IMR-90 (cell line): ENCODE data around the gene CPB2. TPM values are rescaled to one million over a fixed set of nuclear protein-coding genes. Genes with fewer than 3 reads are reported as not detected.

ENCODE experiments used
- ATAC-seq: fragments of 200-7000 bp; cut with Tn5 transposase; 2 replicates; pipeline ENCODE4 v1.9.1; 2020; ENCODE audit warnings: low read depth, mild to moderate bottlenecking, moderate library complexity
- BruUV-seq: library from RNA; stranded (reverse); fragments of 400-500 nt; replicated peaks from 2 replicates; lab custom pipeline; 2021; lab: Mats Ljungman, UMichigan
- CTCF ChIA-PET: fragments of 300-600 bp; formaldehyde crosslinking; extraction: SDS; loops from one replicate; lab custom pipeline; 2021; ENCODE audit warnings: antibody characterized with exemption; lab: Yijun Ruan, JAX
- POLR2A ChIA-PET: fragments of 300-600 bp; sonication (Branson Sonifier 250); formaldehyde crosslinking; loops from one replicate; lab custom pipeline; 2022; ENCODE audit warnings: antibody characterized with exemption; ENCODE audit not compliant: unreplicated experiment; lab: Charles Lee
- DNase-seq: peaks from one replicate; pipeline ENCODE4 v3.0.0; 2013
- H2AFZ ChIP-seq: replicated peaks from 2 replicates; pipeline ENCODE3; 2013; ENCODE audit warnings: low read length, mild to moderate bottlenecking; ENCODE audit not compliant: poor library complexity
- H2AK5ac ChIP-seq: 2 replicates; pipeline ENCODE4 v1.6.1; 2013; ENCODE audit warnings: low read depth, low read length, inconsistent platforms
- H2AK9ac ChIP-seq: replicated peaks from 2 replicates; pipeline ENCODE3; 2013; ENCODE audit warnings: mild to moderate bottlenecking, low read depth, low read length, moderate library complexity; ENCODE audit not compliant: poor library complexity
- H2BK120ac ChIP-seq: 2 replicates; pipeline ENCODE4 v1.6.1; 2013; ENCODE audit warnings: low read depth, low read length, inconsistent platforms
- H2BK15ac ChIP-seq: 3 replicates; pipeline ENCODE4 v1.6.1; 2013; ENCODE audit warnings: low read depth, low read length, inconsistent platforms
- H2BK20ac ChIP-seq: 2 replicates; pipeline ENCODE4 v1.6.1; 2013; ENCODE audit warnings: low read depth, mild to moderate bottlenecking, inconsistent platforms, low read length, moderate library complexity
- H2BK5ac ChIP-seq: 2 replicates; pipeline ENCODE4 v1.6.1; 2013; ENCODE audit warnings: mild to moderate bottlenecking, low read depth, low read length, inconsistent platforms; ENCODE audit not compliant: poor library complexity, severe bottlenecking
- H3K14ac ChIP-seq: replicated peaks from 2 replicates; pipeline ENCODE4 v1.6.1; 2013; ENCODE audit warnings: low read depth, low read length, inconsistent platforms
- H3K18ac ChIP-seq: 2 replicates; pipeline ENCODE4 v1.6.1; 2013; ENCODE audit warnings: low read depth, low read length, control low read depth
- H3K23ac ChIP-seq: 2 replicates; pipeline ENCODE4 v1.6.1; 2013; ENCODE audit warnings: low read depth, low read length, inconsistent platforms
- H3K27ac ChIP-seq: 2 replicates; pipeline ENCODE4 v1.5.1; 2013; ENCODE audit warnings: mild to moderate bottlenecking, control low read depth, low read length; ENCODE audit not compliant: insufficient read depth
- H3K27me3 ChIP-seq: 2 replicates; pipeline ENCODE4 v1.6.1; 2013; ENCODE audit warnings: low read length; ENCODE audit not compliant: control insufficient read depth, insufficient read depth
- H3K36me3 ChIP-seq: 2 replicates; pipeline ENCODE4 v1.6.1; 2013; ENCODE audit warnings: low read length, mixed read lengths; ENCODE audit not compliant: control insufficient read depth, insufficient read depth
- H3K4ac ChIP-seq: 2 replicates; pipeline ENCODE4 v1.6.1; 2013; ENCODE audit warnings: low read depth, low read length, inconsistent platforms
- H3K4me1 ChIP-seq: 2 replicates; pipeline ENCODE4 v1.6.1; 2013; ENCODE audit warnings: low read length, mixed read lengths; ENCODE audit not compliant: control insufficient read depth, insufficient read depth
- H3K4me2 ChIP-seq: 2 replicates; pipeline ENCODE4 v1.6.1; 2013; ENCODE audit warnings: low read depth, mild to moderate bottlenecking, control low read depth, low read length, moderate library complexity
- H3K4me3 ChIP-seq: 2 replicates; pipeline ENCODE4 v1.5.1; 2013; ENCODE audit warnings: low read depth, mild to moderate bottlenecking, control low read depth, low read length, moderate library complexity; ENCODE audit not compliant: insufficient read depth
- H3K56ac ChIP-seq: 2 replicates; pipeline ENCODE4 v1.6.1; 2013; ENCODE audit warnings: low read length, inconsistent platforms; ENCODE audit not compliant: insufficient read depth; ENCODE audit errors: extremely low read depth
- H3K79me1 ChIP-seq, 2 experiments: 2 replicates each; pipeline ENCODE4 v1.6.1; 2013; ENCODE audit warnings: low read length in 2 of 2, inconsistent platforms in 1 of 2, low read depth in 1 of 2
- H3K9ac ChIP-seq: 2 replicates; pipeline ENCODE4 v1.6.1; 2013; ENCODE audit warnings: low read depth, low read length, control low read depth
- H3K9me1 ChIP-seq: 2 replicates; pipeline ENCODE4 v1.6.1; 2013; ENCODE audit warnings: low read length, inconsistent platforms; ENCODE audit not compliant: insufficient read depth
- H3K9me3 ChIP-seq: 2 replicates; pipeline ENCODE4 v1.6.1; 2013; ENCODE audit warnings: low read length; ENCODE audit not compliant: control insufficient read depth, insufficient read depth
- H4K20me1 ChIP-seq: 2 replicates; pipeline ENCODE4 v1.6.1; 2013; ENCODE audit warnings: low read length, inconsistent platforms; ENCODE audit not compliant: insufficient read depth
- H4K5ac ChIP-seq: 2 replicates; pipeline ENCODE4 v1.6.1; 2013; ENCODE audit warnings: mild to moderate bottlenecking, low read depth, low read length, control low read depth
- H4K8ac ChIP-seq, 2 experiments: 2 replicates each; pipeline ENCODE4 v1.6.1; 2013; ENCODE audit warnings: low read depth in 2 of 2, low read length in 2 of 2, control low read depth in 1 of 2, inconsistent platforms in 1 of 2
- H4K91ac ChIP-seq: 2 replicates; pipeline ENCODE4 v1.6.1; 2013; ENCODE audit warnings: low read depth, low read length, inconsistent platforms; ENCODE audit not compliant: insufficient read depth
- CEBPB ChIP-seq: IDR thresholded peaks from 2 replicates; pipeline ENCODE4 v1.6.1; 2012; ENCODE audit warnings: low read depth, low read length, improper control_type of control experiment
- CTCF ChIP-seq: conservative IDR thresholded peaks from 2 replicates; pipeline ENCODE4 v1.5.1; 2012; ENCODE audit warnings: mild to moderate bottlenecking, low read depth, low read length, improper control_type of control experiment
- WGBS, 2 experiments: methylation state at CpG; one replicate each; pipeline versions ENCODE4 v1.1.5 to v1.1.7; 2013; ENCODE audit warnings: missing lambda C conversion rate in 2 of 2; ENCODE audit not compliant: insufficient read length in 1 of 2; ENCODE audit errors: extremely low coverage in 2 of 2; 5-methylcytosine and 5-hydroxymethylcytosine counted together
- dilution Hi-C: fragments of 300-500 bp; cut with HindIII; formaldehyde crosslinking; loops from one replicate; pipeline ENCODE4 v1.14.3; 2018; ENCODE audit warnings: low sequenced_read_pairs; ENCODE audit not compliant: unreplicated experiment
- in situ Hi-C: fragments of 300-500 bp; cut with MboI; formaldehyde crosslinking; loops from 3 replicates; pipeline ENCODE4 v1.14.3; 2019; ENCODE audit warnings: low sequenced_read_pairs, inconsistent platforms, mixed read lengths
- intact Hi-C: fragments of 100-400 bp; cut with micrococcal nuclease; formaldehyde crosslinking; loops from 2 replicates; pipeline ENCODE4 v1.10.0; 2022
- polyA plus RNA-seq, 3 experiments: library from polyadenylated mRNA; depleted of rRNA; stranded (reverse); fragments of >200 nt; gene quantifications; 2 replicates each; pipeline ENCODE4 v1.2.3, GENCODE V29; 2012; ENCODE audit warnings: low replicate concordance in 1 of 3
- total RNA-seq: library from RNA; depleted of rRNA; stranded (reverse); fragments of >200 nt; gene quantifications from 2 replicates; pipeline ENCODE4 v1.2.3, GENCODE V29; 2012

Gene CPB2
- total and polyA plus RNA-seq, 2 of the 4 experiments (the other 2 are of a cell fraction) = not detected

- Histone ChIP-seq H2BK120ac (no peak overlapping the region), H3K79me1 (peaks cover 0 to 2% of the 10 kb centered on the region in 2 experiments; a peak in 1 of 4 replicates), H3K18ac (no peak overlapping the region), H3K56ac (no peak overlapping the region), H3K9me3 (no peaks in the 10 kb centered on the region), H2AFZ (no peak overlapping the region), H3K14ac (no peak overlapping the region), H2BK15ac (no peak overlapping the region), H2BK20ac (no peak overlapping the region), H2AK5ac (no peak overlapping the region), H3K4me1 (no peaks in the 10 kb centered on the region), H3K36me3 (peaks cover 15% of the 10 kb centered on the region), H3K4me3 (no peak overlapping the region), H3K4ac (no peak overlapping the region), H3K27ac (no peak overlapping the region), H4K5ac (no peak overlapping the region), H4K20me1 (no peaks in the 10 kb centered on the region), H3K27me3 (no peaks in the 10 kb centered on the region), H4K91ac (no peak overlapping the region), H3K9ac (no peak overlapping the region), H2AK9ac (no peak overlapping the region), H3K23ac (no peak overlapping the region), H4K8ac (no peak overlapping the region), H3K4me2 (no peak overlapping the region), H2BK5ac (no peak overlapping the region), H3K9me1 (0 out of 2 replicates have a peak, but pooled peaks cover 3% of the 10 kb centered on the region)
- ChIA-PET CTCF (interaction anchor here (0.6 to 1.6 kb wide), 2 partner anchors 14 to 15 kb away, joined by 3 to 5 read pairs; no protein-coding TSS in a partner anchor), POLR2A (no interaction called here)
- DNase-seq (no peak), ATAC-seq (no peak)
- intact Hi-C loops (no loop called here), in situ Hi-C loops (no loop called here), dilution Hi-C loops (no loop called here)
- peak; percentile 15; the same call in 1 of the 2 replicates for TF ChIP-seq CTCF
- no peak for TF ChIP-seq CEBPB
- 90% methylated on average over 2 of the region's 6 CpGs; no CpG with 5 or more reads in 1 of the 2 experiments for WGBS, 2 experiments
- no TSS peak for BruUV-seq
These were observed 94.7 kb downstream of the CPB2 start for GRCh38 chr13:46010148-46010547.
